Panc1 (cell line): ENCODE data around the gene PHLDB2. TPM values are rescaled to one million over a fixed set of nuclear protein-coding genes. Genes with fewer than 3 reads are reported as not detected.

ENCODE experiments used
- ATAC-seq: fragments of 200-7000 bp; cut with Tn5 transposase; 2 replicates; pipeline ENCODE4 v1.9.1; 2020; ENCODE audit warnings: mild to moderate bottlenecking, moderate library complexity
- BruUV-seq: library from RNA; stranded (reverse); fragments of 400-500 nt; replicated peaks from 2 replicates; lab custom pipeline; 2021; lab: Mats Ljungman, UMichigan
- CTCF ChIA-PET: fragments of 300-600 bp; sonication (Branson Sonifier 250); formaldehyde crosslinking; loops from one replicate; lab custom pipeline; 2022; ENCODE audit warnings: antibody characterized with exemption; lab: Charles Lee
- POLR2A ChIA-PET: fragments of 300-600 bp; sonication (Branson Sonifier 250); formaldehyde crosslinking; loops from one replicate; lab custom pipeline; 2022; ENCODE audit warnings: antibody characterized with exemption; lab: Charles Lee
- DNase-seq: peaks from one replicate; pipeline ENCODE4 v3.0.0-alpha.2; 2010; ENCODE audit warnings: low read depth, low spot score
- H3K27ac ChIP-seq: 2 replicates; pipeline ENCODE4 v1.5.1; 2011; ENCODE audit warnings: mild to moderate bottlenecking, low read length, inconsistent platforms
- H3K27me3 ChIP-seq: fragments of 200-500 bp; sonication (Bioruptor generic); 2 replicates; pipeline ENCODE4 v1.6.0; 2014; ENCODE audit warnings: low read length, inconsistent platforms; ENCODE audit not compliant: control insufficient read depth, insufficient read depth
- H3K36me3 ChIP-seq: fragments of 200-500 bp; sonication (Bioruptor generic); 2 replicates; pipeline ENCODE4 v1.5.1; 2014; ENCODE audit warnings: inconsistent platforms, mild to moderate bottlenecking, low read length, moderate library complexity; ENCODE audit not compliant: control insufficient read depth, insufficient read depth
- H3K4me1 ChIP-seq: 2 replicates; pipeline ENCODE4 v1.5.1; 2011; ENCODE audit warnings: inconsistent platforms, mild to moderate bottlenecking, low read length, moderate library complexity; ENCODE audit not compliant: control insufficient read depth, insufficient read depth
- H3K4me3 ChIP-seq, 2 experiments: 2 replicates each; pipeline ENCODE4 v1.5.1; 2011 to 2012; ENCODE audit warnings: low read depth in 2 of 2, low read length in 2 of 2, mild to moderate bottlenecking in 2 of 2, inconsistent platforms in 1 of 2, moderate library complexity in 1 of 2
- H3K9me3 ChIP-seq: fragments of 200-500 bp; sonication (Bioruptor generic); 2 replicates; pipeline ENCODE4 v1.5.1; 2014; ENCODE audit warnings: low read depth, mild to moderate bottlenecking, inconsistent platforms, low read length, moderate library complexity; ENCODE audit not compliant: control insufficient read depth, insufficient read depth
- POLR2AphosphoS5 ChIP-seq: IDR thresholded peaks from 2 replicates; pipeline ENCODE4 v1.6.1; 2012; ENCODE audit warnings: mild to moderate bottlenecking, low read depth, low read length, moderate library complexity
- SIN3A ChIP-seq: IDR thresholded peaks from 2 replicates; pipeline ENCODE4 v1.6.1; 2012; ENCODE audit warnings: low read depth, mild to moderate bottlenecking, low read length, moderate library complexity, borderline replicate concordance; ENCODE audit not compliant: insufficient read depth
- TCF7L2 ChIP-seq: IDR thresholded peaks from 2 replicates; pipeline ENCODE4 v1.6.1; 2011; ENCODE audit warnings: mild to moderate bottlenecking, low read depth, low read length, inconsistent platforms
- in situ Hi-C: cut with HindIII; loops from 2 replicates; pipeline ENCODE4 v1.10.0; 2016; ENCODE audit warnings: low sequenced_read_pairs, low pct_unique_long_range_greater_than_20kb
- intact Hi-C: fragments of 100-400 bp; cut with micrococcal nuclease; formaldehyde crosslinking; loops from one replicate; pipeline ENCODE4 v1.10.0; 2022; ENCODE audit not compliant: unreplicated experiment
- total RNA-seq: library from RNA; stranded (reverse); gene quantifications from one replicate; pipeline ENCODE4 v1.2.1, GENCODE V29; 2021; ENCODE audit not compliant: unreplicated experiment
- TF ChIP-seq, protein P1 (sequence below): fragments of 450-650 bp; IDR thresholded peaks from 2 replicates; pipeline ENCODE4 v1.5.1; 2017; ENCODE audit warnings: mild to moderate bottlenecking
- TF ChIP-seq, protein P2 (sequence below), 2 experiments: IDR thresholded peaks; 2 replicates each; pipeline ENCODE4 v1.6.1; 2011 to 2012; ENCODE audit warnings: low read depth in 2 of 2, control low read depth in 1 of 2, low read length in 1 of 2, mild to moderate bottlenecking in 1 of 2, moderate library complexity in 1 of 2; ENCODE audit not compliant: insufficient read depth in 1 of 2

The PHLDB2 gene
- total RNA-seq, 1 experiment from 2014 or later, result 11.3 TPM

DNA sequence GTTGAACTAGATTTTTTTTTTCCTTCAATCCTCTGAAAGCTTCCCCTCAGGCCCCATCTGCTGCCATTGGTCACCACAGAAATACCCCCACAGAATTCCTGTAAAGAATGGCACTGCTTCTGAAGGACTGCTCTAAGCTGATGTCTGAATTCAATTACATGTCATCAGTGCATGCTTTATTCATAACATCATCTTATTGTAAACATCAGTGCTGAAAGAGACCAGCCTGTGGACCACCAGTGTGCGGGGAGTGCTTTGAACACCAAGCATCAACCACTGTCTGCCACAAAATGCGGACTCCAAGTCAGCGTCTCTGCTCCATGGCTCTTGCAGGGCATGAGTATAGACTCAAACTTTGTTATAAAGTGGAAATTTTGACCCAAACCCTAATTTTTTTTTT is 11.6 kb downstream of the PHLDB2 start:
- BruUV-seq, result no TSS peak
- ChIA-PET CTCF (interaction anchor here (0.5 to 1.0 kb wide), 3 partner anchors 9 to 155 kb away, joined by 3 to 5 read pairs (median 4); no protein-coding TSS in a partner anchor), POLR2A (no interaction called here)
- DNase-seq (no peak), ATAC-seq (no peak)
- intact Hi-C loops, result no loop called here
- in situ Hi-C loops, result no loop called here
- Histone ChIP-seq H3K4me3 (no peak overlapping the region), H3K27me3 (no peaks in the 10 kb centered on the region), H3K36me3 (no peaks in the 10 kb centered on the region), H3K9me3 (no peaks in the 10 kb centered on the region), H3K27ac (no peak overlapping the region), H3K4me1 (no peaks in the 10 kb centered on the region; the same call in 1 of the 2 replicates)
- TF ChIP-seq SIN3A (no peak), POLR2AphosphoS5 (no peak), TCF7L2 (no peak)
- TF ChIP-seq, protein P1, sequence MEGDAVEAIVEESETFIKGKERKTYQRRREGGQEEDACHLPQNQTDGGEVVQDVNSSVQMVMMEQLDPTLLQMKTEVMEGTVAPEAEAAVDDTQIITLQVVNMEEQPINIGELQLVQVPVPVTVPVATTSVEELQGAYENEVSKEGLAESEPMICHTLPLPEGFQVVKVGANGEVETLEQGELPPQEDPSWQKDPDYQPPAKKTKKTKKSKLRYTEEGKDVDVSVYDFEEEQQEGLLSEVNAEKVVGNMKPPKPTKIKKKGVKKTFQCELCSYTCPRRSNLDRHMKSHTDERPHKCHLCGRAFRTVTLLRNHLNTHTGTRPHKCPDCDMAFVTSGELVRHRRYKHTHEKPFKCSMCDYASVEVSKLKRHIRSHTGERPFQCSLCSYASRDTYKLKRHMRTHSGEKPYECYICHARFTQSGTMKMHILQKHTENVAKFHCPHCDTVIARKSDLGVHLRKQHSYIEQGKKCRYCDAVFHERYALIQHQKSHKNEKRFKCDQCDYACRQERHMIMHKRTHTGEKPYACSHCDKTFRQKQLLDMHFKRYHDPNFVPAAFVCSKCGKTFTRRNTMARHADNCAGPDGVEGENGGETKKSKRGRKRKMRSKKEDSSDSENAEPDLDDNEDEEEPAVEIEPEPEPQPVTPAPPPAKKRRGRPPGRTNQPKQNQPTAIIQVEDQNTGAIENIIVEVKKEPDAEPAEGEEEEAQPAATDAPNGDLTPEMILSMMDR, result no peak
- TF ChIP-seq, protein P2, sequence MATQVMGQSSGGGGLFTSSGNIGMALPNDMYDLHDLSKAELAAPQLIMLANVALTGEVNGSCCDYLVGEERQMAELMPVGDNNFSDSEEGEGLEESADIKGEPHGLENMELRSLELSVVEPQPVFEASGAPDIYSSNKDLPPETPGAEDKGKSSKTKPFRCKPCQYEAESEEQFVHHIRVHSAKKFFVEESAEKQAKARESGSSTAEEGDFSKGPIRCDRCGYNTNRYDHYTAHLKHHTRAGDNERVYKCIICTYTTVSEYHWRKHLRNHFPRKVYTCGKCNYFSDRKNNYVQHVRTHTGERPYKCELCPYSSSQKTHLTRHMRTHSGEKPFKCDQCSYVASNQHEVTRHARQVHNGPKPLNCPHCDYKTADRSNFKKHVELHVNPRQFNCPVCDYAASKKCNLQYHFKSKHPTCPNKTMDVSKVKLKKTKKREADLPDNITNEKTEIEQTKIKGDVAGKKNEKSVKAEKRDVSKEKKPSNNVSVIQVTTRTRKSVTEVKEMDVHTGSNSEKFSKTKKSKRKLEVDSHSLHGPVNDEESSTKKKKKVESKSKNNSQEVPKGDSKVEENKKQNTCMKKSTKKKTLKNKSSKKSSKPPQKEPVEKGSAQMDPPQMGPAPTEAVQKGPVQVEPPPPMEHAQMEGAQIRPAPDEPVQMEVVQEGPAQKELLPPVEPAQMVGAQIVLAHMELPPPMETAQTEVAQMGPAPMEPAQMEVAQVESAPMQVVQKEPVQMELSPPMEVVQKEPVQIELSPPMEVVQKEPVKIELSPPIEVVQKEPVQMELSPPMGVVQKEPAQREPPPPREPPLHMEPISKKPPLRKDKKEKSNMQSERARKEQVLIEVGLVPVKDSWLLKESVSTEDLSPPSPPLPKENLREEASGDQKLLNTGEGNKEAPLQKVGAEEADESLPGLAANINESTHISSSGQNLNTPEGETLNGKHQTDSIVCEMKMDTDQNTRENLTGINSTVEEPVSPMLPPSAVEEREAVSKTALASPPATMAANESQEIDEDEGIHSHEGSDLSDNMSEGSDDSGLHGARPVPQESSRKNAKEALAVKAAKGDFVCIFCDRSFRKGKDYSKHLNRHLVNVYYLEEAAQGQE (IDR thresholded peaks at IDR 0.05; ENCODE audit: insufficient read depth in 1 of 2, low read depth in 2 of 2, low read length in 1 of 2), result no peak

DNA sequence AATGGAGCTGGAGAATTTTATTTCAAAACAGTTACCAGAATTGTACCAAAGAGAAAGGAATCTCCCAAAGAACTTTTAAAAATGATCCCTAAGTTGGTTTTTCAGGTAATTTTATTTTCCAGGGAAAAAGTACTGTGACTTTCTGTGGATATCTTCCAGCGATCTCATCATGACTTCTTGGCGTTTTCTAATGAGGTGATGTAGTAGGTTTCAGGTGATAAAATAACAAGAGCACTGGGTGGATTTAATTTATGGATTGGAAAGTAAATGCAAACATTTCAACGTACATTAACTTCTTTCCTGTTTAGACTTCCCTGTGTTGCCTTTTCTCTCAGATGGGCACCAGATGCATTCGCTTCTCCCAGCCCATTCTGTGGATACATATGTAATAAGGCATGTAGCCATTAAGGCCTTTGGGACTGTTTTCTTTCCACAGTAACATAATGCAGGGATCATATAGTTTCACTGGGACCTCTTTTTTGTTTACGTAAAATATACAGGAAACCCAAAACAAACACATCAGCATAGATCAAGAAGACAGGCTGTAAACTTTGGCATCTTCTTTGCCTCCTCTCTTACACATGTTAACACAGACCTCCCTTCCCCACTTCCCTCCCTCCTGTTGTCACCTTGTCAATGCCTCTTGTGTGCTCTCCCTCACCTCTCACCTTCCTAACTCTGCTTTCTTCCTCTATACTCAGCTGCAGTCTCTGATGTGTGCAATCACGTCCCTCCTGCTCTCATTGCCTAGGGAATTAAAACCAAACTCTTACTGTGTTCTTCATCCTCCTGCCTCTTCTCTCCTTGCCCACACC is 13.0 kb downstream of the PHLDB2 start:
- CTCF ChIA-PET, result no interaction called here
- H3K27ac ChIP-seq, result no peak overlapping the region

DNA sequence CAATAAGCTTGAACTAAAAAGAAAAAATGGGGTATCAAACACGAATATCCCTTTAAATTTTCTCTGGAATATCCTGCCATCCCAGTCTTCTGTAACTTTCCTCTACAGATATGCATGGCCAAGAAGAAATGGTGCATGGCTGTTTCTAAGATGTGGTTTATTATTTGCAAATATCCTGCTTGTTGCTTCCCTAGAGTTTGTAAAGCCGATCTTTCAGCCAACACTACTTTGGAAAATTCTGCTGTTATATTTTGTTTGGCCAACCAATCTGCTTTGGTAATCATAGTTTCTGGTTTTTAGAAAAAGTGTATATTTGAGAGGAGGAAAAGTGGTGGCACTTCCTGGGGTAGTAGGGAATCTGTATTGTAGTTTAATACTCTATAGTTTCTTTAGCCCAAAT is 13.9 kb downstream of the PHLDB2 start:
- in situ Hi-C loops (no loop called here), intact Hi-C loops (no loop called here)
- POLR2A ChIA-PET, result no interaction called here
- ATAC-seq, result no peak
- CTCF ChIA-PET, result no interaction called here
- no peak for TF ChIP-seq TCF7L2
- no peak for TF ChIP-seq POLR2AphosphoS5
- Histone ChIP-seq H3K36me3 (no peaks in the 10 kb centered on the region), H3K4me3 (no peak overlapping the region), H3K27ac (no peak overlapping the region), H3K4me1 (no peaks in the 10 kb centered on the region; the same call in 1 of the 2 replicates), H3K27me3 (no peaks in the 10 kb centered on the region), H3K9me3 (no peaks in the 10 kb centered on the region)
- BruUV-seq, result no TSS peak
- DNase-seq, result no peak

More for the DNA sequence above, 13.0 kb downstream of the PHLDB2 start:
- intact Hi-C loops (no loop called here), in situ Hi-C loops (no loop called here)
- no TSS peak for BruUV-seq
- H3K4me1 ChIP-seq, result no peaks in the 10 kb centered on the region; the same call in 1 of the 2 replicates
- DNase-seq (no peak), ATAC-seq (no peak)
- no peak for TF ChIP-seq TCF7L2
- no peak for TF ChIP-seq POLR2AphosphoS5
- no peak overlapping the region for H3K4me3 ChIP-seq
- POLR2A ChIA-PET, result no interaction called here
- no peaks in the 10 kb centered on the region for H3K36me3 ChIP-seq
- no peaks in the 10 kb centered on the region for H3K9me3 ChIP-seq
- H3K27me3 ChIP-seq, result no peaks in the 10 kb centered on the region
